ENCODE measurements around the gene PRPF31.

GRCh38 chr19:54106716-54107115, 8.8 kb upstream of the PRPF31 start:
- no peak for TF ChIP-seq CTCF (IDR thresholded peaks at IDR 0.05)
- TF ChIP-seq POLR2A (IDR thresholded peaks at IDR 0.05), result no peak

All from uterus (tissue), 2 donors.